CD4-positive, CD25-positive, alpha-beta regulatory T cell (primary cell): ENCODE data around the gene DSP. TPM values are rescaled to one million over a fixed set of nuclear protein-coding genes. Genes with fewer than 3 reads are reported as not detected.

Experiments
- ATAC-seq, 2 donors: fragments of 150-1000 bp; cut with Tn5 transposase; one replicate each; pipeline ENCODE4 v1.10.0; 2021; ENCODE audit warnings: low read depth in 2 of 2, moderate number of reproducible peaks in 2 of 2, moderate library complexity in 1 of 2
- DNase-seq, 3 donors: peaks; one replicate each; pipeline versions ENCODE4 v3.0.0 to v3.0.0-alpha.2; 2012 to 2022; ENCODE audit warnings: mixed read lengths in 1 of 3
- H3K27ac ChIP-seq: one replicate; pipeline ENCODE4 v1.7.0; 2013; ENCODE audit warnings: mild to moderate bottlenecking, low read length; ENCODE audit not compliant: insufficient read depth, poor library complexity, severe bottlenecking
- H3K27me3 ChIP-seq: one replicate; pipeline ENCODE4 v1.7.0; 2013; ENCODE audit warnings: low read length; ENCODE audit not compliant: control insufficient read depth, insufficient read depth
- H3K36me3 ChIP-seq: one replicate; pipeline ENCODE4 v1.7.0; 2013; ENCODE audit warnings: mild to moderate bottlenecking, low read length, moderate library complexity; ENCODE audit not compliant: control insufficient read depth, insufficient read depth
- H3K4me1 ChIP-seq: 2 replicates; pipeline ENCODE4 v1.7.0; 2013; ENCODE audit warnings: mild to moderate bottlenecking, low read length; ENCODE audit not compliant: insufficient read depth, control insufficient read depth, poor library complexity, severe bottlenecking
- H3K4me3 ChIP-seq: one replicate; pipeline ENCODE4 v1.7.0; 2013; ENCODE audit warnings: low read depth, mild to moderate bottlenecking, low read length, moderate library complexity
- H3K9me3 ChIP-seq, 2 experiments: 1 replicate in 1 of 2; 2 replicates in 1 of 2; pipeline ENCODE4 v1.7.0; 2013; ENCODE audit warnings: low read length in 2 of 2, mild to moderate bottlenecking in 1 of 2, moderate library complexity in 1 of 2; ENCODE audit not compliant: control insufficient read depth in 2 of 2
- H3K27ac Mint-ChIP-seq, 3 donors: one replicate each; pipeline ENCODE4 v1.8.0; 2020 to 2022; ENCODE audit warnings: mild to moderate bottlenecking in 3 of 3, mixed read lengths in 3 of 3, moderate library complexity in 2 of 3
- H3K27me3 Mint-ChIP-seq: one replicate; pipeline ENCODE4 v1.8.0; 2022; ENCODE audit warnings: mild to moderate bottlenecking, mixed read lengths
- H3K36me3 Mint-ChIP-seq: one replicate; pipeline ENCODE4 v1.8.0; 2020; ENCODE audit warnings: mixed read lengths
- H3K4me1 Mint-ChIP-seq, 4 donors: one replicate each; pipeline ENCODE4 v1.8.0; 2020 to 2022; ENCODE audit warnings: mixed read lengths in 4 of 4, mild to moderate bottlenecking in 1 of 4
- H3K4me3 Mint-ChIP-seq, 4 donors: one replicate each; pipeline ENCODE4 v1.8.0; 2020 to 2022; ENCODE audit warnings: mild to moderate bottlenecking in 4 of 4, mixed read lengths in 4 of 4, moderate library complexity in 3 of 4
- H3K9me3 Mint-ChIP-seq, 7 donors: one replicate each; pipeline ENCODE4 v1.8.0; 2020 to 2022; ENCODE audit warnings: mixed read lengths in 7 of 7, mild to moderate bottlenecking in 3 of 7, moderate library complexity in 2 of 7
- polyA plus RNA-seq, 4 donors: library from polyadenylated mRNA; unstranded; fragments of 300-500 nt; fragmentation: Illumina TruSeq; gene quantifications; one replicate each; pipeline ENCODE4 v1.2.3, GENCODE V29; 2021
- total RNA-seq: library from RNA; stranded (reverse); gene quantifications from one replicate; pipeline ENCODE4 v1.2.3, GENCODE V29; 2022

Gene DSP
- total and polyA plus RNA-seq, 5 donors from 2014 or later = 0.06 TPM; not detected in 4

DNA sequence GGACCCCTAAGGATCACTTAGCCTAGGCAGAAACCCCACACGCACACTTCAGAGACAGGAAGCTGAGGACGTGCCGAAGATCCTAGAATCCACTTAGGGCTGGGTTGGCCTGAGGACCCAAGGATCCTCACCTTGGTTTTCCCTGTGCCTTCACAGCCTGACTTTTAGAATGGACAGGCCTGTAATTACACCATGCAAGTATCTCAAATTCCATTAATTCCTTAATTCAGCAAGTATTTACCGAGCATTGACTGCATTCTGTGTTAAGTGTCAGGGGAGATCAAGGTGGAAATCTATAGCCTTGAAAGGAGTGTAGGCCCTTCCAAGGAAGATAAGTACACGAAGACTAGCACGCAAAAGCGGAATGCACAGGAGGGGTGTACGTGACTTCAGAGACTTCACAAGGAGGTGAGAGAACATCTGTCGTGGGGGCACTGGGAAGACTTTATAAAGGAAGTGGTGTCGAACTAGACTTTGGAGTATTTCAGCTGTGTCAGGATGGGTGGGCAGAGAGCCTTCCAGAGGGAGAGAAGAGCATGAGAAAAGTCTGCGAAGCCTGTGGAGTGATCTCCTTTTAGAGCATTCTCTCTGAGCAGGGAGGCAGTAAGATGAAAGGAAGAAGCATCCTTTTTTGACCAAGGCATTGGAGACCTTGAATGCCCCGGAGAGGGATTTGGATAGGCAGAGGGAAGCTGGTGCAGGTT, 4.0 kb downstream of the DSP start:
- Mint-ChIP-seq H3K27ac (no peak overlapping the region), H3K4me3 (no peak overlapping the region), H3K4me1 (peaks cover 0 to 21% (median 14%) of the 10 kb centered on the region in 4 donors), H3K27me3 (peaks cover 67% of the 10 kb centered on the region), H3K36me3 (no peaks in the 10 kb centered on the region), H3K9me3 (peaks cover 0 to 2% (median 0%) of the 10 kb centered on the region in 7 donors)
- Histone ChIP-seq H3K27me3 (peaks cover 28% of the 10 kb centered on the region), H3K27ac (no peak overlapping the region), H3K4me1 (peaks cover 25% of the 10 kb centered on the region), H3K9me3 (no peaks in the 10 kb centered on the region), H3K4me3 (no peak overlapping the region), H3K36me3 (no peaks in the 10 kb centered on the region)
- DNase-seq (no peak), ATAC-seq (no peak)

DNA sequence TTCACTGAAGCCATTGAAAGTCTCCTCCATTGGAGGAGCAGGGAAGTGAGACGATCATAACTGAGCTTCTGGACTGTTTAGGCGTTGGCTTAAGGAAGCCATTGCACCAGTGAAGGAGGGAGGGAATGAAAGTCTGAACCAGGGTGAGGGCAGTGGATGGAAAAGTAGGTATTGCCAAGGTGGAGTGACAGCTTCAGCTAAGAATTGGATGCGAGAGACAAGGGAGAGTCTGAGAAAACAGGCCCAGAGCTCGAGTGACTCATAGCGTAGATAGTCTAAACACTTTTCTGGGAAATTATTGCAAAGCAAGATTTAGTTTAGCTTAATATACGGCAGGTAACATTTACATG, 4.5 kb downstream of the DSP start:
- peaks cover 26% of the 10 kb centered on the region for H3K27me3 ChIP-seq
- H3K4me1 Mint-ChIP-seq = peaks cover 0 to 15% (median 10%) of the 10 kb centered on the region in 4 donors
- H3K36me3 Mint-ChIP-seq = no peaks in the 10 kb centered on the region

DNA sequence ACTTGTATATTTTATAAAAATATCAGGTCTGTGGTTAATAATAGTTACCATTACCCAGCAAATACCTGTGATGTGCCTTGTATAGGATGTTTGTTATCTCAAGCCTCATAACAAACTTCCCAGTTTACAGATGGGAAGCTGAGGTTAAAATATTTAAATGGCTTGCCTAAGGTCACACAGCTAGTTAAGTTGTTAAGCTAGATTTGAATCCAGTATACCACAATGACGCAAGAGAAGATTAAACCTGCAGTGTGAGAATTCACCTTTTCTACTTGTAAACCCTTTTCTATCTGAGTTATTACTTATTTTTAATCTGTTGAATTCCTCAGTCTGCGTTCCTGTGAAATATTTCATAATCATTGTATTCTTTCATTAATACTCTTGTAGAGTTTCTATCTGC, 4.9 kb downstream of the DSP start:
- Histone ChIP-seq H3K9me3 (no peaks in the 10 kb centered on the region), H3K27ac (no peak overlapping the region), H3K4me1 (peaks cover 18% of the 10 kb centered on the region), H3K4me3 (no peak overlapping the region), H3K36me3 (no peaks in the 10 kb centered on the region), H3K27me3 (peaks cover 26% of the 10 kb centered on the region)
- Mint-ChIP-seq H3K4me1 (peaks cover 0 to 15% (median 9%) of the 10 kb centered on the region in 4 donors), H3K9me3 (peaks cover 0 to 2% (median 0%) of the 10 kb centered on the region in 7 donors), H3K27me3 (peaks cover 61% of the 10 kb centered on the region), H3K27ac (no peak overlapping the region), H3K36me3 (no peaks in the 10 kb centered on the region), H3K4me3 (no peak overlapping the region)
- ATAC-seq = no peak
- no peak for DNase-seq

More for the DNA sequence above, 4.5 kb downstream of the DSP start:
- Histone ChIP-seq H3K4me1 (peaks cover 21% of the 10 kb centered on the region), H3K36me3 (no peaks in the 10 kb centered on the region), H3K27ac (no peak overlapping the region), H3K4me3 (no peak overlapping the region), H3K9me3 (no peaks in the 10 kb centered on the region)
- no peak for ATAC-seq
- H3K9me3 Mint-ChIP-seq = peaks cover 0 to 2% (median 0%) of the 10 kb centered on the region in 7 donors
- no peak for DNase-seq
- H3K4me3 Mint-ChIP-seq = no peak overlapping the region
- no peak overlapping the region for H3K27ac Mint-ChIP-seq
- H3K27me3 Mint-ChIP-seq = peaks cover 62% of the 10 kb centered on the region

DNA sequence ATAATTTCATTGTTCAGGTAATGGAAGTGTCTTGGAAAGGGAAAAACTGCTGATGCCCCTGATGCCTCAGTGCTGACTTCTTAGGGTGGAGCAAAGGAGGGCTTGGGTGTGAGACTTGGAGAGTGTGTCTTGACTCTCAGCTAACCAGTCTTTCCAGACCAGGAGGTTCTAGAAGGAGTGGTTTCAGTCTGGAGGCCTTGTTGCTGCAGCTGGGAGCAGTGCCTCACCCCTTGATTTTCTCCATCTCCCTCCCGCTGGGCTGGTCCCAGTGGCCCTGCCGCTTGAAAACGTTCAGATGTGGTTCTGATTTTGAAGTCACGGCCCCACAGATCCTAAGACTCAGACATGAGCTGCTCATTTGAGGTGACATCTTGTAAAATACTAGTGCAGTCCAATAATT, 5.4 kb downstream of the DSP start:
- no peak overlapping the region for H3K27ac ChIP-seq
- H3K9me3 ChIP-seq = no peaks in the 10 kb centered on the region
- no peak overlapping the region for H3K27ac Mint-ChIP-seq
- no peak overlapping the region for H3K4me3 ChIP-seq
- peaks cover 12% of the 10 kb centered on the region for H3K4me1 ChIP-seq
- H3K4me1 Mint-ChIP-seq = peaks cover 0 to 11% (median 8%) of the 10 kb centered on the region in 4 donors
- H3K27me3 ChIP-seq = peaks cover 26% of the 10 kb centered on the region
- H3K36me3 ChIP-seq = no peaks in the 10 kb centered on the region
- H3K9me3 Mint-ChIP-seq = peaks cover 0 to 2% (median 0%) of the 10 kb centered on the region in 7 donors
- ATAC-seq = no peak
- H3K4me3 Mint-ChIP-seq = no peak overlapping the region
- no peak for DNase-seq
- no peaks in the 10 kb centered on the region for H3K36me3 Mint-ChIP-seq
- peaks cover 66% of the 10 kb centered on the region for H3K27me3 Mint-ChIP-seq

DNA sequence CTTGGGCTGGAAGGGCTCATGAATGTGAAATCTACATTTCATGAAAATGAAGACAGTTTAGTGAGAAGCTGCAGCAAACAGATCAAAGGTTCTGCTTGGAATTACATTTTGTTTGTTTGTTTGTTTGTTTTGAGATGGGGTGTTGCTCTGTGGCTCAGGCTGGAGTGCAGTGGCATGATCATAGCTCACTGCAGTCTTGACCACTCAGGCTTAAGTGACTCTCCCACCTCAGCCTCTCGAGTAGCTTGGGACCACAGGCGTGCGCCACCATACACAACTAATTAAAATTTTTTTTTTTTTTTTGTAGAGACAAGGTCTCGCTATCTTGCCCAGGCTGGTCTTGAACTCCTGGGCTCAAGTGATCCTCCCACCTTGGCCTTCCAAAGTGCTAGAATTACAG, 5.8 kb downstream of the DSP start:
- ATAC-seq (no peak), DNase-seq (no peak)
- Mint-ChIP-seq H3K4me1 (peaks cover 0 to 10% (median 7%) of the 10 kb centered on the region in 4 donors), H3K9me3 (peaks cover 0 to 2% (median 0%) of the 10 kb centered on the region in 7 donors), H3K4me3 (no peak overlapping the region), H3K27me3 (peaks cover 68% of the 10 kb centered on the region), H3K36me3 (no peaks in the 10 kb centered on the region), H3K27ac (no peak overlapping the region)
- Histone ChIP-seq H3K27ac (no peak overlapping the region), H3K9me3 (no peaks in the 10 kb centered on the region), H3K36me3 (no peaks in the 10 kb centered on the region), H3K27me3 (peaks cover 26% of the 10 kb centered on the region), H3K4me1 (peaks cover 8% of the 10 kb centered on the region), H3K4me3 (no peak overlapping the region)

DNA sequence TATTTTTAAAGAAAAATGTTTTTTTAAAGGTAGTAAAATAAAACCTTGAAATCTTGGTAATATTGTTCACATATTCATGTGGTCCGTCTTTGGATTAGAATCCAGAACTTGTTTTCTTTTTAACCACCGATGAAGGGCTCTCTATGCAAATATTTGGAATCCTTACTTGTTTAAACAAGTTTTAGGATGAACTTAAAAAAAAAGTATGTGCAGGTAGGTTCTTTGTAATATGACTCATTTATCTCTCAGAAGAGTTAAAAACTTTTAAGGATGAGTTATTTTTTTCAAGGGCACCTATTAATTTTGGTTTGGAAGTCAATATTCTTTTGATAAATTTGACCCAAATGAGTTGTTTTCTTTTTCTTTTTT, 8.9 kb downstream of the DSP start:
- Histone ChIP-seq H3K4me1 (no peaks in the 10 kb centered on the region), H3K4me3 (no peak overlapping the region), H3K27me3 (peaks cover 11% of the 10 kb centered on the region), H3K27ac (no peak overlapping the region), H3K9me3 (no peaks in the 10 kb centered on the region), H3K36me3 (no peaks in the 10 kb centered on the region)
- Mint-ChIP-seq H3K27ac (no peak overlapping the region), H3K9me3 (peaks cover 0 to 2% (median 0%) of the 10 kb centered on the region in 7 donors), H3K4me1 (no peaks in the 10 kb centered on the region), H3K27me3 (peaks cover 48% of the 10 kb centered on the region), H3K36me3 (no peaks in the 10 kb centered on the region), H3K4me3 (no peak overlapping the region)
- ATAC-seq (no peak), DNase-seq (no peak)

DNA sequence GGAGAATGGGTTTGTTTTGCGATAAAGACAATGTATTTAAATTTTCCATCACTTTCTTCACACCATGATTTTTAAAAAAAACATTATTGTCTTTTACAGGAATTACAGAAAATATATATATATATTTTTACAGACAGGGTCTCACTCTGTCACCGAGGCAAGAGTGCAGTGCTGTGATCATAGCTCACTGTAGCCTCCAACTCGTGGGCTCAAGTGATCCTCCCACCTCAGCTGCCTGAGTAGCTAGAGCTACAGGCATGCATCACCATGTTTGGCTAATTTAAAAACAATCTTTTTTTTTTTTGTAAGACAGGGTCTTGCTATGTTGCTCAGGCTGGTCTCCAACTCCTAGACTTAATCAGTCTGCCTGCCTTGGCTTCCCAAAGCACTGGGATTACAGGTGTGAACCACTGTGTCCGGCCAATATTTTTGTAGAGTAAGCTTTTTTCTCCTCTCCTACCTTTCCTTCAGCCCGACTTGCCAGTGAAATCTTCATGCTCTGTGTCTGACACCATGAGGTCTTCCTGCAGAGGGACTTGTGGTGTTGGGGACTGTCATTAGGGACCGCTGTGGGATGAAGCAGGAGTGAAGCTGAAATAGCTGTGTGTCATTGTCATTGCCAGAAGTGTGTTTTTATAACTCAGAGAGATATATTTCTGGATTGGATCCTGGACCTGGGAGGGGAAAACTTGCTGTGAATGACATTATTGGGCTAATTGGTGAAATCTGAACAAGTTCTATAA, 13.2 kb downstream of the DSP start:
- Mint-ChIP-seq H3K9me3 (peaks cover 0 to 2% (median 0%) of the 10 kb centered on the region in 7 donors), H3K27ac (peak overlapping the region in 1 of 3 donors; percentile 78), H3K36me3 (no peaks in the 10 kb centered on the region), H3K4me1 (no peaks in the 10 kb centered on the region), H3K4me3 (no peak overlapping the region), H3K27me3 (peaks cover 35% of the 10 kb centered on the region)
- Histone ChIP-seq H3K27ac (no peak overlapping the region), H3K27me3 (peaks cover 12% of the 10 kb centered on the region), H3K36me3 (no peaks in the 10 kb centered on the region), H3K4me1 (no peaks in the 10 kb centered on the region), H3K9me3 (no peaks in the 10 kb centered on the region), H3K4me3 (no peak overlapping the region)
- ATAC-seq (no peak), DNase-seq (no peak)
